HG03432 (cell line): Measurements from ENCODE around the gene PGM5.
A peak's percentile ranks its signal among the peaks of the same experiment; 100 is the strongest.
"Not testable (repeated sequence)": the region's sequence is repeated elsewhere in the genome, so short reads cannot be mapped to it uniquely, and the experiment has no call there.

Experiments used
- ATAC-seq: cut with Tn5 transposase; IDR thresholded peaks from one replicate; pipeline ENCODE4 v1.9.1; 2021; ENCODE audit warnings: mild to moderate bottlenecking, moderate library complexity; ENCODE audit not compliant: unreplicated experiment

PGM5 gene

GRCh38 chr9:68356380-68357118 is at the start of gene PGM5:
Gene PGM5, plus strand, starts transcription at chr9:68356611. Its CDS starts 517 bp downstream, at chr9:68357128.
- ATAC-seq = not testable (repeated sequence)

- not testable (repeated sequence) for ATAC-seq
Measured at GRCh38 chr9:68307127-68307526, 49.3 kb upstream of the PGM5 start.

- ATAC-seq = not testable (repeated sequence)
Measured at GRCh38 chr9:68307654-68308053, 48.8 kb upstream of the PGM5 start.

GRCh38 chr9:68311208-68311607 is 45.2 kb upstream of the PGM5 start:
- not testable (repeated sequence) for ATAC-seq

GRCh38 chr9:68318209-68318608 is 38.2 kb upstream of the PGM5 start:
- not testable (repeated sequence) for ATAC-seq

GRCh38 chr9:68323749-68324148 is 32.7 kb upstream of the PGM5 start:
- not testable (repeated sequence) for ATAC-seq

- ATAC-seq = not testable (repeated sequence)
Measured at GRCh38 chr9:68324518-68324917, 31.9 kb upstream of the PGM5 start.

GRCh38 chr9:68329106-68329505 is 27.3 kb upstream of the PGM5 start:
- not testable (repeated sequence) for ATAC-seq

GRCh38 chr9:68330531-68331173 is 25.8 kb upstream of the PGM5 start:
- not testable (repeated sequence) for ATAC-seq

GRCh38 chr9:68332122-68332521 is 24.3 kb upstream of the PGM5 start:
- not testable (repeated sequence) for ATAC-seq

- not testable (repeated sequence) for ATAC-seq
Measured at GRCh38 chr9:68335935-68336334, 20.5 kb upstream of the PGM5 start.

- not testable (repeated sequence) for ATAC-seq
Measured at GRCh38 chr9:68336639-68337339, 19.6 kb upstream of the PGM5 start.

- not testable (repeated sequence) for ATAC-seq
Measured at GRCh38 chr9:68338000-68338399, 18.4 kb upstream of the PGM5 start.

GRCh38 chr9:68342265-68343025 is 14.0 kb upstream of the PGM5 start:
- peak; percentile 92 for ATAC-seq

GRCh38 chr9:68343242-68343641 is 13.2 kb upstream of the PGM5 start:
- ATAC-seq = not testable (repeated sequence)

- ATAC-seq = not testable (repeated sequence)
Measured at GRCh38 chr9:68343992-68344391, 12.4 kb upstream of the PGM5 start.

- not testable (repeated sequence) for ATAC-seq
Measured at GRCh38 chr9:68351689-68352088, 4.7 kb upstream of the PGM5 start.

GRCh38 chr9:68355993-68356379 is 425 bp upstream of the PGM5 start:
- ATAC-seq = not testable (repeated sequence)

- ATAC-seq = not testable (repeated sequence)
Measured at GRCh38 chr9:68357119-68357714, 806 bp downstream of the PGM5 start.

GRCh38 chr9:68366933-68367547 is 10.6 kb downstream of the PGM5 start:
- peak; percentile 44 for ATAC-seq
